ENCODE measurements around the gene SNX10. TPM values are rescaled to one million over a fixed set of nuclear protein-coding genes. Genes with fewer than 3 reads are reported as not detected.

Gene SNX10
- total and polyA plus RNA-seq, 2 of the 8 experiments (the other 6 are each of a cell fraction or from before 2014, with no cell fraction given), result 4.4 to 9.6 TPM

GRCh38 chr7:26363465-26363864 lies 71.8 kb downstream of the SNX10 start:
- H2BK15ac ChIP-seq (ENCODE audit: low read length), result no peak overlapping the region
- no peak overlapping the region for H3K56ac ChIP-seq (replicated peaks; ENCODE audit: insufficient read length, low read depth, low read length)
- no peak overlapping the region for H2AK5ac ChIP-seq (ENCODE audit: low read depth, low read length)
- no peaks in the 10 kb centered on the region for H3K9me3 ChIP-seq (ENCODE audit: insufficient read depth in 2 of 2, low read depth in 1 of 2, low read length in 1 of 2)
- no peaks in the 10 kb centered on the region; a peak in 1 of 7 replicates for H3K4me1 ChIP-seq (replicated peaks in 1 of 4; ENCODE audit: control insufficient read depth in 3 of 4, insufficient read depth in 4 of 4, low read length in 3 of 4)
- no peaks in the 10 kb centered on the region for H4K20me1 ChIP-seq (replicated peaks in 1 of 2; ENCODE audit: control insufficient read depth in 1 of 2, insufficient read depth in 2 of 2, low read length in 2 of 2)
- POLR2A ChIA-PET (ENCODE audit: partially characterized antibody), result interaction anchor here (0.8 to 4.1 kb wide), 2 partner anchors 165 to 171 kb away, joined by 4 to 22 read pairs; no protein-coding TSS in a partner anchor
- no peak overlapping the region for H3K18ac ChIP-seq (ENCODE audit: extremely low read depth, low read length)
- no peak overlapping the region for H3K23ac ChIP-seq (ENCODE audit: insufficient read length)
- no peak for TF ChIP-seq CHD2 (IDR thresholded peaks at IDR 0.05; ENCODE audit: low read length)
- TF ChIP-seq RXRA (IDR thresholded peaks at IDR 0.05; ENCODE audit: insufficient read depth, low read depth, low read length), result no peak
- TF ChIP-seq TCF12 (IDR thresholded peaks at IDR 0.05; ENCODE audit: low read depth, low read length), result no peak
- H4K5ac ChIP-seq (ENCODE audit: insufficient read length, low read depth, low read length), result no peak overlapping the region
- H2BK12ac ChIP-seq (ENCODE audit: low read depth, low read length), result no peak overlapping the region
- no peak overlapping the region for H3K4ac ChIP-seq (replicated peaks; ENCODE audit: insufficient read length, low read depth, low read length)
- FAIRE-seq (no peak), DNase-seq (ENCODE audit: low read depth in 1 of 2, low spot score in 2 of 2) (no peak)
- WGBS, 2 experiments (ENCODE audit: extremely low coverage in 1 of 2, insufficient coverage in 1 of 2, insufficient read length in 1 of 2, insufficient replicate concordance in 2 of 2, low coverage in 1 of 2, low lambda C conversion rate in 2 of 2, missing lambda C conversion rate in 1 of 2), result 93% methylated on average over 7 of the region's 7 CpGs; no CpG with 5 or more reads in 1 of the 2 experiments
- no peak overlapping the region for H2BK20ac ChIP-seq (ENCODE audit: low read length)
- no peak overlapping the region for H3K9ac ChIP-seq (replicated peaks in 1 of 4; ENCODE audit: extremely low read depth in 1 of 4, low read depth in 3 of 4, low read length in 3 of 4)
- H2BK120ac ChIP-seq (replicated peaks; ENCODE audit: low read depth, low read length), result no peak overlapping the region
- no peak overlapping the region for H4K91ac ChIP-seq (replicated peaks; ENCODE audit: insufficient read length, low read length)
- H3K14ac ChIP-seq (ENCODE audit: insufficient read length), result no peak overlapping the region
- no peaks in the 10 kb centered on the region for H3K79me2 ChIP-seq (ENCODE audit: control insufficient read depth in 1 of 2, insufficient read depth in 2 of 2, low read length in 2 of 2)
- H2BK5ac ChIP-seq (ENCODE audit: low read depth, low read length), result no peak overlapping the region
- CTCF ChIA-PET (ENCODE audit: partially characterized antibody), result interaction anchor here (0.7 to 5.8 kb wide), 7 partner anchors 15 to 469 kb away, joined by 3 to 96 read pairs (median 3); partner anchors contain the start of gene SNX10
- H2AFZ ChIP-seq (ENCODE audit: low read length), result no peak overlapping the region
- H3K27ac ChIP-seq (ENCODE audit: low read depth, low read length), result no peak overlapping the region
- no peaks in the 10 kb centered on the region for H3K79me1 ChIP-seq (ENCODE audit: low read depth, low read length)
- H3K27me3 ChIP-seq (replicated peaks in 1 of 4; ENCODE audit: control insufficient read depth in 3 of 4, extremely low read depth in 1 of 4, insufficient read depth in 3 of 4, low read length in 3 of 4), result no peaks in the 10 kb centered on the region
- no peak overlapping the region for H3K4me2 ChIP-seq (ENCODE audit: insufficient read depth in 1 of 2, low read depth in 2 of 2, low read length in 2 of 2)
- H3K36me3 ChIP-seq (ENCODE audit: control insufficient read depth in 2 of 4, insufficient read depth in 4 of 4, low read length in 3 of 4), result no peaks in the 10 kb centered on the region
- H3K23me2 ChIP-seq (ENCODE audit: low read depth, low read length), result no peaks in the 10 kb centered on the region
- no peak overlapping the region for H3K4me3 ChIP-seq (ENCODE audit: extremely low read depth in 1 of 4, insufficient read depth in 2 of 4, low read depth in 3 of 4, low read length in 4 of 4)
- no peak overlapping the region for H4K8ac ChIP-seq (ENCODE audit: extremely low read depth, insufficient read depth, low read length)

Data from H1 (cell line).